ENCODE measurements around the gene GNGT1. TPM values are rescaled to one million over a fixed set of nuclear protein-coding genes. Genes with fewer than 3 reads are reported as not detected.

GNGT1 gene
- total and polyA plus RNA-seq, 2 of the 8 experiments (the other 6 are each of a cell fraction or from before 2014, with no cell fraction given), result 0.26 TPM; not detected in 1

GRCh38 chr7:93862651-93863050 lies 43.7 kb upstream of the GNGT1 start:
- Histone ChIP-seq H2BK5ac (ENCODE audit: low read depth, low read length) (no peak overlapping the region), H3K18ac (ENCODE audit: extremely low read depth, low read length) (no peak overlapping the region), H3K9ac (replicated peaks in 1 of 4; ENCODE audit: extremely low read depth in 1 of 4, low read depth in 3 of 4, low read length in 3 of 4) (no peak overlapping the region), H3K4me1 (replicated peaks in 1 of 4; ENCODE audit: control insufficient read depth in 3 of 4, insufficient read depth in 4 of 4, low read length in 3 of 4) (no peaks in the 10 kb centered on the region), H3K79me1 (ENCODE audit: low read depth, low read length) (no peaks in the 10 kb centered on the region), H3K14ac (ENCODE audit: insufficient read length) (no peak overlapping the region), H2BK120ac (replicated peaks; ENCODE audit: low read depth, low read length) (no peak overlapping the region), H3K23ac (ENCODE audit: insufficient read length) (no peak overlapping the region), H2AFZ (ENCODE audit: low read length) (no peak overlapping the region), H2AK5ac (ENCODE audit: low read depth, low read length) (no peak overlapping the region), H4K5ac (ENCODE audit: insufficient read length, low read depth, low read length) (no peak overlapping the region), H4K91ac (replicated peaks; ENCODE audit: insufficient read length, low read length) (no peak overlapping the region), H3K9me3 (ENCODE audit: insufficient read depth in 2 of 2, low read depth in 1 of 2, low read length in 1 of 2) (no peaks in the 10 kb centered on the region), H4K20me1 (replicated peaks in 1 of 2; ENCODE audit: control insufficient read depth in 1 of 2, insufficient read depth in 2 of 2, low read length in 2 of 2) (no peaks in the 10 kb centered on the region), H3K36me3 (ENCODE audit: control insufficient read depth in 2 of 4, insufficient read depth in 4 of 4, low read length in 3 of 4) (no peaks in the 10 kb centered on the region), H3K4ac (replicated peaks; ENCODE audit: insufficient read length, low read depth, low read length) (no peak overlapping the region), H3K79me2 (ENCODE audit: control insufficient read depth in 1 of 2, insufficient read depth in 2 of 2, low read length in 2 of 2) (no peaks in the 10 kb centered on the region), H3K4me2 (ENCODE audit: insufficient read depth in 1 of 2, low read depth in 2 of 2, low read length in 2 of 2) (no peak overlapping the region), H4K8ac (ENCODE audit: extremely low read depth, insufficient read depth, low read length) (no peak overlapping the region), H3K27me3 (replicated peaks in 1 of 4; ENCODE audit: control insufficient read depth in 3 of 4, extremely low read depth in 1 of 4, insufficient read depth in 3 of 4, low read length in 3 of 4) (no peaks in the 10 kb centered on the region), H3K56ac (replicated peaks; ENCODE audit: insufficient read length, low read depth, low read length) (no peak overlapping the region), H2BK20ac (ENCODE audit: low read length) (no peak overlapping the region), H2BK12ac (ENCODE audit: low read depth, low read length) (no peak overlapping the region), H3K27ac (ENCODE audit: low read depth, low read length) (no peak overlapping the region), H2BK15ac (ENCODE audit: low read length) (no peak overlapping the region), H3K23me2 (ENCODE audit: low read depth, low read length) (no peaks in the 10 kb centered on the region), H3K4me3 (ENCODE audit: extremely low read depth in 1 of 4, insufficient read depth in 2 of 4, low read depth in 3 of 4, low read length in 4 of 4) (no peak overlapping the region)
- ChIA-PET POLR2A (ENCODE audit: partially characterized antibody) (no interaction called here), CTCF (ENCODE audit: partially characterized antibody) (interaction anchor here (0.7 to 1.6 kb wide), 2 partner anchors 46 to 392 kb away, joined by 3 to 4 read pairs; no protein-coding TSS in a partner anchor)
- TF ChIP-seq SIRT6 (IDR thresholded peaks at IDR 0.05; ENCODE audit: low read length), result no peak
- no peak for TF ChIP-seq SIN3A (conservative IDR thresholded peaks at IDR 0.05 in 1 of 2, IDR thresholded peaks at IDR 0.05 in 1 of 2; ENCODE audit: low read depth in 1 of 2, low read length in 2 of 2)
- DNase-seq (ENCODE audit: low read depth in 1 of 2, low spot score in 2 of 2) (no peak), FAIRE-seq (no peak)
- WGBS, 2 experiments (ENCODE audit: extremely low coverage in 1 of 2, insufficient coverage in 1 of 2, insufficient read length in 1 of 2, insufficient replicate concordance in 2 of 2, low coverage in 1 of 2, low lambda C conversion rate in 2 of 2, missing lambda C conversion rate in 1 of 2), result 90% methylated on average over 2 of the region's 2 CpGs; no CpG with 5 or more reads in 1 of the 2 experiments
